Immature natural killer cell (primary cell): ENCODE data around the gene PYROXD2. TPM values are rescaled to one million over a fixed set of nuclear protein-coding genes. Genes with fewer than 3 reads are reported as not detected.

Source experiments
- polyA plus RNA-seq, 3 donors: library from polyadenylated mRNA; unstranded; fragments of 300-500 nt; fragmentation: Illumina TruSeq; gene quantifications; one replicate each; pipeline ENCODE4 v1.2.3, GENCODE V29; 2021

The PYROXD2 gene
- polyA plus RNA-seq, 3 donors from 2014 or later = 8.5 to 21.1 (median 17.3) TPM

Other genes starting within 250 kb of the PYROXD2 start
- under 1 TPM in 1 of 3 donors, not detected in 2; 0.18 TPM for gene LOXL4, start 147.0 kb downstream of the PYROXD2 start, polyA plus RNA-seq
- 100 to 1,000 TPM in 1 of 3 donors, 10 to 100 TPM in 2; 72.4 to 110 (median 85.6) TPM for gene HPS1, start 31.8 kb upstream of the PYROXD2 start, polyA plus RNA-seq